ENCODE results near the gene MFSD2A. TPM values are rescaled to one million over a fixed set of nuclear protein-coding genes. Genes with fewer than 3 reads are reported as not detected.

Gene MFSD2A
- total RNA-seq, 1 donor from 2014 or later: 5.6 TPM

DNA sequence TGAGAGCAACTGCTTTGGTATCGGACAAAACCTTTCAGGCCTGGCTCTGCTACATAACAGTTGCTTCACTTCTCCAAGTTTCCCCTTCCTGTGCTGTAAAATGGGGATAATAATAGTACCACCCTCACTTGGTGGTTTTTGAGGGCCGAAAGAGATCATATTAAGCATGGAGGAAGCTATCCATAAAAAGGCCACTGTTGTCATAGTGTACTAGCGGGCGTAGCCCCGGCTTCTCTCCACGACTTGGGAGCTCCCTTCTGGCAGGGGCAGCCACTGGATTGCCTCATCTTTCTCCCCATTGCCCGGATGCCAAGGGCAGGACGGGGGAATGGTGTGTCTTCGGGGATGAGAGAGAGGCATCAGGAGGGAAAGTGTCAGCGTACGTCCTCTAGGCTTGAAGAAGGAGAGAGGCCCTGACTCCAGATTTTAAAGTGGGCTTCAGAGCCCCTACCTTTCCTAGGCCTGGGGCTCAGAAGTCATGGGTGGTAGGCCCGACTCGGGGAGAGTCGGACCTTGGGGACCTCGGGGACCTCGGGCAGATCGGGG is 548 bp upstream of the MFSD2A start:
- peak overlapping the region; percentile 55 for H3K4me3 Mint-ChIP-seq (ENCODE audit: unreplicated experiment)
- H3K27ac Mint-ChIP-seq (ENCODE audit: unreplicated experiment): no peak overlapping the region
- peaks cover 1% of the 10 kb centered on the region for H3K27me3 Mint-ChIP-seq (ENCODE audit: unreplicated experiment)
- H3K4me1 Mint-ChIP-seq (ENCODE audit: low read depth, unreplicated experiment): peaks cover 10% of the 10 kb centered on the region
- H3K36me3 Mint-ChIP-seq (ENCODE audit: unreplicated experiment): peaks cover 4% of the 10 kb centered on the region
- TF ChIP-seq CTCF (IDR thresholded peaks at IDR 0.05; ENCODE audit: partially characterized antibody, unreplicated experiment): no peak
- DNase-seq: no peak
- H3K9me3 Mint-ChIP-seq (ENCODE audit: unreplicated experiment): peaks cover 5% of the 10 kb centered on the region

DNA sequence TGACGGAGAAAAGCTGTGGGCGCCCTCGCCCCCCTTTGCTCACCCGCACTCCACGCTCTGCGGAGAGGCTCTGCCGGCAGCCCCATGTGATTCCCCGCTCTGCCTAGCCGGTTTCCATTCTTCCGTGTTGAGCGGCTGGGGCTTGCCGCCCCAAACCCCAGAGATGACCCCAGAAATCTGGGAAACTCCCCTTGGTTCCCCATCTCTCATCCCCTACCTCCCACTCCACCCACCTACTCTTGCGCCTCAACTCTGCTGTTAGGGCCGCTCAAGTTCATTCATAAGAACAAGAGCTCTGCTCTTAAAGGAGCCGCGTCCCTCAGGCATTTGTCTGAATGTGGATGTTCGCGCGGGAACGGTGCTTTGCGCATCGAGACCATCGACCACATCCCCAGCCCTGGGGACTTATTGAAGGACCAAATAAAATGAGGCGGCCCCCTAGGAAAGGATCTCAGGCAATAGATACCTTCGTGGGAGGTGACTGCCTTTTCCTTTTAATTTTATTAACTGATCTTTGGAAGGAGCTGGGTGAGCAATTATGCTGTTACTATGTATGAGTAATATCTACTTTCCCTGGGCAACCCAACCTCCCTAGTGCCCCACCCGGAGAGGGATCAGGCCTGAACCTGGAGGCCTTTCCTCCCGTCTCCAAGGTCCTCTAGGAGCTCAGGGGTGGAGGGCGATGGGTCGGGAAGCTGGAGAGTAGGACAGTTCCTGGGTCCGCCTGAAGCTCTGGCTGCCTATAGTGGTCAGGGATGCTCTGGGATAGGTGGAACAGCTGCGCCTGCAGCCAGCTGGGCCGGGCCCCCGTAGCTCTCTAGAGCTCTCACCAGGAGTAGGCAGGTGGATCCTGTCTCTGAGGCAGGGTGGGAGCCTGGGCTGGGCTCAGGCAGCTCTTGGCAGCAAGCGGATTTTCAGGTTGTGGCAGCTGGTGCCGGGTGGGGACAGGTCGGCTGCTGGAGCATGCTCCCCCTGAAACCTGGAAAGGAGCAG is 898 bp downstream of the MFSD2A start:
- H3K36me3 Mint-ChIP-seq (ENCODE audit: unreplicated experiment): peaks cover under 1% of the 10 kb centered on the region
- H3K4me3 Mint-ChIP-seq (ENCODE audit: unreplicated experiment): peak overlapping the region; percentile 76
- no peak for TF ChIP-seq CTCF (IDR thresholded peaks at IDR 0.05; ENCODE audit: partially characterized antibody, unreplicated experiment)
- H3K4me1 Mint-ChIP-seq (ENCODE audit: low read depth, unreplicated experiment): peaks cover 12% of the 10 kb centered on the region
- H3K9me3 Mint-ChIP-seq (ENCODE audit: unreplicated experiment): peaks cover 5% of the 10 kb centered on the region
- peak; percentile 58 for DNase-seq
- peaks cover 1% of the 10 kb centered on the region for H3K27me3 Mint-ChIP-seq (ENCODE audit: unreplicated experiment)
- H3K27ac Mint-ChIP-seq (ENCODE audit: unreplicated experiment): peak overlapping the region; percentile 1

DNA sequence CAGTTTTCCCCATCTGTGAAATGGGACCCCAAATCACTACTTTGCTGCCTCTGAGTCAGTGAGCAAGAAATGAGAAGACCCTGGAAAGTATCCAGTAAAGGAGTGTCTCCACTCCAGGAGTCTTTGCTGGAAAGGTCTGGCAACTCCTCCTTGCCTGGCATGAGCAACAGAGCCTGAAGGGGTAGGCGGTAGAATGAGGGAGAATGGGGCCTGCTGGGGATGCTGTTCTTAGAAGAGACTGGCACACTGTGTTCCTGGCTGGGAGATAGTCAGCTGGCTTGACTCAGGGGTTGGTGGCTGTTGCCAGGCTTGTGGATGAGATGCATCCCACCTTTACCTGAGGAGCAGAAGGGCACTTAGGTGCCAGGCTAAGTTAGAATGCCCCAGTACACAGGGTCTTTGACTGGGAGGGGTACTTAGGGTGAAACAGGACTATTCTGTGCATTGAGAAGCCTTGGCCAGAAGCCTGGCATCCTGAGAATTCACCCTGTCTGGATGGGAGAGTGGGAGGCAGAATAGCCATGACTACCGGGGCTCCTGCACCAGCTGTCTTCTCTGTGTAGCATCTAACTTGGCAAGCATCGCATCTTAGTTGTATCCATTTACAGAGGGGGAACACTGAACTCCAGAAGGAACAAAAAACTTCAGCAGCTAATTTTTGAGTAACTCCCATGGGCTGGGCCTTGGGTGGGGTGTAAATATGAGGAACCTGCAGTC is 2.5 kb downstream of the MFSD2A start:
- Mint-ChIP-seq H3K27ac (ENCODE audit: unreplicated experiment) (no peak overlapping the region), H3K36me3 (ENCODE audit: unreplicated experiment) (no peaks in the 10 kb centered on the region), H3K9me3 (ENCODE audit: unreplicated experiment) (peaks cover 5% of the 10 kb centered on the region), H3K4me1 (ENCODE audit: low read depth, unreplicated experiment) (peaks cover 20% of the 10 kb centered on the region), H3K27me3 (ENCODE audit: unreplicated experiment) (peaks cover 4% of the 10 kb centered on the region), H3K4me3 (ENCODE audit: unreplicated experiment) (peak overlapping the region; percentile 49)
- no peak for TF ChIP-seq CTCF (IDR thresholded peaks at IDR 0.05; ENCODE audit: partially characterized antibody, unreplicated experiment)
- no peak for DNase-seq

DNA sequence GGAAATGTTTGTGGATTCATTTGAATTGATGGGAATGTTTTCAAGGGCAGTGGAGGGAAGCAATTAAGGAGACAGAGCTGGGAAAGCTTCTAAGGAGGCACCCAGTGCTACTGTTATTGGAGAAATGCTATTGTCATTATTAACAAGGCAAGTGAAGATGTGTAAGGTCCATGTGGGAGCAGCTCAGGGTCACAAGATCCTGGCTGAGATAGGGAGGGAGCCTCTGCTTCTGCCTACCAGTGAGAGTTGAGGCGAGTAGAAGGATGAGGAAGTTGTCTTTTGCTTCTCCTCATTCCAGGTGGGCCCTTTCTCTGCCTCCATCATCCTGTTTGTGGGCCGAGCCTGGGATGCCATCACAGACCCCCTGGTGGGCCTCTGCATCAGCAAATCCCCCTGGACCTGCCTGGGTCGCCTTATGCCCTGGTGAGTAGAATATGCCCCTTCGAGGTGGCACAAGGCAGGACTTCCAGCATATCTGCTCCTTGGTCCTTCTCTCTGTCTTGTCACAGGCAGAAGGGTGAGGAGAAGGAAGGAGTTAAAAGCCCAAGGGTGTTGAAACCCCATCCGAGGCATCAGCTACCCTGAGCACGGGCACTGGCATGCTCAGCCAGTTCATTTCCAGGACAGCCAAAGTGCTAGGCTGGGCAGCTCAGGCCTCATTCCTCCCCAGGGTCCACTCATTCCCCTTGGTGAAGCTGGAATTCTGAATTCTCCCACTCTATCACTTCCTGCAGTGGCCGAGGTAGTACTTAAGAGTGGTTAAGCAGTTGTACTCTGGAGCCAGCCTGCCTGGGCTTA is 3.7 kb downstream of the MFSD2A start:
- Mint-ChIP-seq H3K4me3 (ENCODE audit: unreplicated experiment) (no peak overlapping the region), H3K36me3 (ENCODE audit: unreplicated experiment) (no peaks in the 10 kb centered on the region), H3K4me1 (ENCODE audit: low read depth, unreplicated experiment) (peaks cover 18% of the 10 kb centered on the region), H3K9me3 (ENCODE audit: unreplicated experiment) (peaks cover 5% of the 10 kb centered on the region), H3K27ac (ENCODE audit: unreplicated experiment) (no peak overlapping the region), H3K27me3 (ENCODE audit: unreplicated experiment) (peaks cover 4% of the 10 kb centered on the region)
- DNase-seq: no peak
- TF ChIP-seq CTCF (IDR thresholded peaks at IDR 0.05; ENCODE audit: partially characterized antibody, unreplicated experiment): no peak
